Stimulated activated effector memory CD8-positive, alpha-beta T cell treated with anti-CD3 and anti-CD28 coated beads, Interleukin-12 subunit alpha, Interleukin-12 subunit beta, amount 100 ng/mL, for 72 hours (primary cell): ENCODE data around the gene PRPF6.
A peak's percentile ranks its signal among the peaks of the same experiment; 100 is the strongest.

ENCODE experiments used
- ATAC-seq: fragments of 150-1000 bp; cut with Tn5 transposase; 2 replicates; pipeline ENCODE4 v1.10.0; 2021
- DNase-seq, 2 donors: peaks; one replicate each; pipeline ENCODE4 v3.0.0; 2021 to 2022; ENCODE audit warnings: low spot score in 2 of 2
- H3K27ac Mint-ChIP-seq: one replicate; pipeline ENCODE4 v1.8.0; 2022; ENCODE audit warnings: mild to moderate bottlenecking, mixed read lengths
- H3K36me3 Mint-ChIP-seq: one replicate; pipeline ENCODE4 v1.8.0; 2022; ENCODE audit warnings: mild to moderate bottlenecking, mixed read lengths
- H3K4me1 Mint-ChIP-seq: one replicate; pipeline ENCODE4 v1.8.0; 2022; ENCODE audit warnings: mixed read lengths
- H3K4me3 Mint-ChIP-seq: one replicate; pipeline ENCODE4 v1.8.0; 2022; ENCODE audit warnings: mild to moderate bottlenecking, mixed read lengths
- H3K9me3 Mint-ChIP-seq: one replicate; pipeline ENCODE4 v1.8.0; 2022; ENCODE audit warnings: mixed read lengths

PRPF6 gene

DNA sequence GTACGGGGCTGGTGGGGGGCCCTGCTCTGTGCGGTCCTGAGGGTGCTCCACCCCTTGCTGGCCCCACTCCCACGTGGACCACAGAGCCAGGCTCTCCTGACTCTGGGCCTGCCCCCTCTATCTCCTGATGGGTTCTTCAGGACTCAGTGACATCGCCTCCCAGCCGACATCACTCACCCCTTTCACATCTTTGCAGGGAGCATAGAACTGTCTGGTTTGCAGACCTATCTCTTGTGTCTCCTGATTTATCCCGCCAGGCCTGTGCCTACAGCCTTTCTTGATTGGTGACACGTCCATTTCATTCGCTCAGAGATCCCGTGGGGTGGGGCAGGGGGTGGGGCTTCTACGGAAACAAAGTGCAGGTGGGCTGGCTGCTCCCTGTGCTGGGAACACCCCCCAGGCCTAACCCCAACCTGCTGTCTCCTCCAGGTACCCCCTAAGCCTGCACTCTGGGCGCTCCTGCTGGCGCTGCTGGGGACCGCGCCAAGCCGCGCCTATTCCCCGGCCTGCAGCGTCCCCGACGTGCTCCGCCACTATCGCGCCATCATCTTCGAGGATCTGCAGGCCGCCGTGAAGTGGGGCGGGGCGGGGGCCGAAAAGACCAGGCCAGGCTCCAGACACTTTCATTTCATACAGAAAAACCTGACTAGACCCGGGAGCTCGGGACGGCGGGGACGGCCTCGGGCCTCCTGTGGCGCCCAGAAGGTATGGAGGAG lies 56.7 kb downstream of the PRPF6 start:
- Mint-ChIP-seq H3K9me3 (no peaks in the 10 kb centered on the region), H3K27ac (peak overlapping the region; percentile 94), H3K36me3 (peaks cover 28% of the 10 kb centered on the region), H3K4me1 (peaks cover 44% of the 10 kb centered on the region), H3K4me3 (peak overlapping the region; percentile 67)
- DNase-seq, result no peak
- no peak for ATAC-seq

GRCh38 chr20:64038224-64038564 lies 57.3 kb downstream of the PRPF6 start:
- peaks cover 23% of the 10 kb centered on the region for H3K36me3 Mint-ChIP-seq
- DNase-seq (no peak), ATAC-seq (peak; percentile 36)
- H3K9me3 Mint-ChIP-seq, result no peaks in the 10 kb centered on the region
- peaks cover 42% of the 10 kb centered on the region for H3K4me1 Mint-ChIP-seq
- H3K27ac Mint-ChIP-seq, result no peak overlapping the region
- H3K4me3 Mint-ChIP-seq, result peak overlapping the region; percentile 67

- ATAC-seq (peak; percentile 74), DNase-seq (peak; percentile 75 to 88)
- H3K4me3 Mint-ChIP-seq, result peak overlapping the region; percentile 67
- peaks cover 17% of the 10 kb centered on the region for H3K36me3 Mint-ChIP-seq
- H3K4me1 Mint-ChIP-seq, result peaks cover 39% of the 10 kb centered on the region
- H3K9me3 Mint-ChIP-seq, result no peaks in the 10 kb centered on the region
- H3K27ac Mint-ChIP-seq, result no peak overlapping the region
Measured at GRCh38 chr20:64038565-64039292, 57.8 kb downstream of the PRPF6 start.

- H3K4me3 Mint-ChIP-seq, result peak overlapping the region; percentile 67
- no peak for DNase-seq
- ATAC-seq, result no peak
- peaks cover 31% of the 10 kb centered on the region for H3K4me1 Mint-ChIP-seq
- no peaks in the 10 kb centered on the region for H3K9me3 Mint-ChIP-seq
- peak overlapping the region; percentile 67 for H3K27ac Mint-ChIP-seq
- peaks cover 12% of the 10 kb centered on the region for H3K36me3 Mint-ChIP-seq
Measured at GRCh38 chr20:64039293-64040160, 58.6 kb downstream of the PRPF6 start.

GRCh38 chr20:64040231-64041039 lies 59.5 kb downstream of the PRPF6 start:
- H3K4me1 Mint-ChIP-seq, result peaks cover 22% of the 10 kb centered on the region

GRCh38 chr20:64041040-64041780 lies 60.3 kb downstream of the PRPF6 start:
- ATAC-seq (no peak), DNase-seq (no peak)
- Mint-ChIP-seq H3K4me1 (peaks cover 22% of the 10 kb centered on the region), H3K9me3 (no peaks in the 10 kb centered on the region), H3K36me3 (peaks cover 5% of the 10 kb centered on the region), H3K4me3 (peak overlapping the region; percentile 71), H3K27ac (no peak overlapping the region)

More at GRCh38 chr20:64040231-64041039, 59.5 kb downstream of the PRPF6 start:
- Mint-ChIP-seq H3K4me3 (peak overlapping the region; percentile 71), H3K9me3 (no peaks in the 10 kb centered on the region), H3K36me3 (peaks cover 5% of the 10 kb centered on the region), H3K27ac (peak overlapping the region; percentile 67)
- no peak for DNase-seq
- no peak for ATAC-seq

GRCh38 chr20:64041781-64042053 lies 60.8 kb downstream of the PRPF6 start:
- no peaks in the 10 kb centered on the region for H3K9me3 Mint-ChIP-seq
- H3K36me3 Mint-ChIP-seq, result peaks cover 5% of the 10 kb centered on the region
- peak overlapping the region; percentile 82 for H3K27ac Mint-ChIP-seq
- DNase-seq (no peak), ATAC-seq (no peak)
- peaks cover 22% of the 10 kb centered on the region for H3K4me1 Mint-ChIP-seq
- peak overlapping the region; percentile 71 for H3K4me3 Mint-ChIP-seq

GRCh38 chr20:64042054-64042781 lies 61.3 kb downstream of the PRPF6 start:
- peaks cover 5% of the 10 kb centered on the region for H3K36me3 Mint-ChIP-seq
- peak overlapping the region; percentile 82 for H3K27ac Mint-ChIP-seq
- no peak for ATAC-seq
- no peak for DNase-seq
- peak overlapping the region; percentile 71 for H3K4me3 Mint-ChIP-seq
- H3K9me3 Mint-ChIP-seq, result no peaks in the 10 kb centered on the region
- H3K4me1 Mint-ChIP-seq, result peaks cover 22% of the 10 kb centered on the region

DNA sequence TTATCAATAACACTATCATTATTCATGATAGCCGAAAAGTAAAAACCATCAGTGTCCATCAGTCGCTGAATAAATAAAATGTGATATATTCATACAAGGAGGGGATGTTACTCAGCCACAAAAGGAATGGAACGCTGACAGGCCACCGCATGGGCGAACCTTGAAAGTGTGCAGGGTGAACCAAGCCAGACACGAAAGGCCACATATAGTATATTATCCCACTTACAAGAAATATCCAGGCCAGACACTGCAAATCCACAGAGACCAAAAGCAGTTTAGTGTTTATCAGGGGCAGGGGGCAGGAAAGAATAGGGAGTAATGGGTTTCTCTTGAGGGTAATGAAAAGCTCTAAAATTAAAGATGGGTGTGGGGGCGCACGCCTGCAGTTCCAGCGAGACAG lies 62.8 kb downstream of the PRPF6 start:
- Mint-ChIP-seq H3K4me3 (peak overlapping the region; percentile 71), H3K27ac (no peak overlapping the region), H3K4me1 (peaks cover 17% of the 10 kb centered on the region), H3K36me3 (no peaks in the 10 kb centered on the region), H3K9me3 (no peaks in the 10 kb centered on the region)
- ATAC-seq (no peak), DNase-seq (no peak)

GRCh38 chr20:64044484-64045247 lies 63.7 kb downstream of the PRPF6 start:
- no peak overlapping the region for H3K27ac Mint-ChIP-seq
- peaks cover 17% of the 10 kb centered on the region for H3K4me1 Mint-ChIP-seq
- no peaks in the 10 kb centered on the region for H3K36me3 Mint-ChIP-seq
- ATAC-seq (no peak), DNase-seq (no peak)
- no peak overlapping the region for H3K4me3 Mint-ChIP-seq
- H3K9me3 Mint-ChIP-seq, result no peaks in the 10 kb centered on the region

- no peak overlapping the region for H3K27ac Mint-ChIP-seq
- H3K36me3 Mint-ChIP-seq, result no peaks in the 10 kb centered on the region
- ATAC-seq (no peak), DNase-seq (no peak)
- H3K9me3 Mint-ChIP-seq, result no peaks in the 10 kb centered on the region
- no peak overlapping the region for H3K4me3 Mint-ChIP-seq
- peaks cover 17% of the 10 kb centered on the region for H3K4me1 Mint-ChIP-seq
Measured at GRCh38 chr20:64045346-64046011, 64.5 kb downstream of the PRPF6 start.

GRCh38 chr20:64047046-64047389 lies 66.1 kb downstream of the PRPF6 start:
- peak overlapping the region; percentile 38 for H3K4me3 Mint-ChIP-seq
- H3K36me3 Mint-ChIP-seq, result no peaks in the 10 kb centered on the region
- no peak overlapping the region for H3K27ac Mint-ChIP-seq
- ATAC-seq, result no peak
- H3K9me3 Mint-ChIP-seq, result no peaks in the 10 kb centered on the region
- peaks cover 17% of the 10 kb centered on the region for H3K4me1 Mint-ChIP-seq
- no peak for DNase-seq

DNA sequence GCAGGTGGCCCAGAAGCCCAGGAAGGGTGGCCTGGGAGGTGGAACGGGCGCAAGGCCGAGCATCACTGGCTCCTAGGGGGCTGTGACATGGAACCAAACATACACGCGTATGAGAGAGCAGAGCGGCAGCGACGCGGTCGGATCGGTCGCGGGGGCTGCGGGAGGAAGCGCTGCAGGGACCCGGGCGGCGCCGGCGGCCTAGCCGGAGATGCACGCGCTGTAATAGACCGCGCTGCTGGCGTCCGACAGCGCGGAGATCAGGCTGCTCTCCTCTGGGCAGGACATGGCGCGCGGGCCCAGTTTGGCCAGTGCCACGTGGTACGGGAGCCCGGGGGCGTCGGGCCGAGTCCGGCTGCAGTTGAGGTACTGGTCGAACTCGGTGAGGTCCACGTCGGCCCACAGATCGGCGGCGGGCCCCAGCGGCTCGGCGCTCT lies 67.1 kb downstream of the PRPF6 start:
- no peaks in the 10 kb centered on the region for H3K9me3 Mint-ChIP-seq
- peaks cover 17% of the 10 kb centered on the region for H3K4me1 Mint-ChIP-seq
- no peaks in the 10 kb centered on the region for H3K36me3 Mint-ChIP-seq
- DNase-seq (no peak), ATAC-seq (no peak)
- H3K4me3 Mint-ChIP-seq, result peak overlapping the region; percentile 38
- no peak overlapping the region for H3K27ac Mint-ChIP-seq
